Muscle layer of colon (tissue), 2 donors: Measurements from ENCODE around the gene SUV39H2.
"Not testable (repeated sequence)": the region's sequence is repeated elsewhere in the genome, so short reads cannot be mapped to it uniquely, and the experiment has no call there.

Experiments used
- H3K27ac ChIP-seq: one replicate; pipeline ENCODE4 v1.7.0; 2013; ENCODE audit warnings: low read depth, mild to moderate bottlenecking, low read length, moderate library complexity
- H3K27me3 ChIP-seq, 2 donors: one replicate each; pipeline ENCODE4 v1.7.0; 2013; ENCODE audit warnings: low read length in 2 of 2, mild to moderate bottlenecking in 2 of 2; ENCODE audit not compliant: insufficient read depth in 2 of 2, control insufficient read depth in 1 of 2
- H3K36me3 ChIP-seq: one replicate; pipeline ENCODE4 v1.7.0; 2013; ENCODE audit warnings: mild to moderate bottlenecking, low read length; ENCODE audit not compliant: insufficient read depth
- H3K4me1 ChIP-seq: one replicate; pipeline ENCODE4 v1.7.0; 2013; ENCODE audit warnings: mild to moderate bottlenecking, low read length; ENCODE audit not compliant: insufficient read depth
- H3K4me3 ChIP-seq, 2 donors: one replicate each; pipeline ENCODE4 v1.7.0; 2013; ENCODE audit warnings: low read length in 2 of 2, low read depth in 1 of 2, mild to moderate bottlenecking in 1 of 2, moderate library complexity in 1 of 2
- H3K9ac ChIP-seq: one replicate; pipeline ENCODE4 v1.7.0; 2013; ENCODE audit warnings: low read length
- H3K9me3 ChIP-seq: one replicate; pipeline ENCODE4 v1.7.0; 2013; ENCODE audit warnings: mild to moderate bottlenecking, low read length
- donor health status: abdominal sarcoma.
- donor health status: Adenocarcinoma of cecum.

The SUV39H2 gene

GRCh38 chr10:14942147-14942949, 63.7 kb downstream of the SUV39H2 start:
- not testable (repeated sequence) for H3K4me3 ChIP-seq, H3K27me3 ChIP-seq, H3K9ac ChIP-seq, H3K4me1 ChIP-seq, H3K27ac ChIP-seq, H3K9me3 ChIP-seq
- H3K36me3 ChIP-seq = peaks cover 13% of the 10 kb centered on the region

GRCh38 chr10:14942950-14943338, 64.3 kb downstream of the SUV39H2 start:
- H3K27me3 ChIP-seq, H3K9me3 ChIP-seq, H3K4me3 ChIP-seq, H3K9ac ChIP-seq, H3K27ac ChIP-seq, H3K4me1 ChIP-seq: not testable (repeated sequence)
- peaks cover 17% of the 10 kb centered on the region for H3K36me3 ChIP-seq

GRCh38 chr10:14945108-14945507, 66.4 kb downstream of the SUV39H2 start:
- no peaks in the 10 kb centered on the region for H3K9me3 ChIP-seq
- H3K27ac ChIP-seq = no peak overlapping the region
- H3K27me3 ChIP-seq = no peaks in the 10 kb centered on the region
- no peaks in the 10 kb centered on the region for H3K4me1 ChIP-seq
- peaks cover 17% of the 10 kb centered on the region for H3K36me3 ChIP-seq
- H3K9ac ChIP-seq = no peak overlapping the region
- H3K4me3 ChIP-seq = no peak overlapping the region

GRCh38 chr10:14947268-14947667, 68.6 kb downstream of the SUV39H2 start:
- peaks cover 13% of the 10 kb centered on the region for H3K36me3 ChIP-seq

GRCh38 chr10:14949291-14949690, 70.6 kb downstream of the SUV39H2 start:
- H3K27ac ChIP-seq = no peak overlapping the region
- H3K9ac ChIP-seq = no peak overlapping the region
- no peaks in the 10 kb centered on the region for H3K27me3 ChIP-seq
- no peaks in the 10 kb centered on the region for H3K9me3 ChIP-seq
- H3K4me1 ChIP-seq = peaks cover 9% of the 10 kb centered on the region
- peaks cover 13% of the 10 kb centered on the region for H3K36me3 ChIP-seq
- H3K4me3 ChIP-seq = no peak overlapping the region

More at GRCh38 chr10:14947268-14947667, 68.6 kb downstream of the SUV39H2 start:
- Histone ChIP-seq H3K27ac (no peak overlapping the region), H3K4me3 (no peak overlapping the region), H3K4me1 (no peaks in the 10 kb centered on the region), H3K9me3 (no peaks in the 10 kb centered on the region), H3K27me3 (no peaks in the 10 kb centered on the region), H3K9ac (no peak overlapping the region)

GRCh38 chr10:14952851-14953423, 74.3 kb downstream of the SUV39H2 start:
- peak overlapping the region; percentile 93 for H3K27ac ChIP-seq
- peak overlapping the region; percentile 40 for H3K9ac ChIP-seq
- H3K36me3 ChIP-seq = no peaks in the 10 kb centered on the region
- peak overlapping the region; percentile 72 to 99 for H3K4me3 ChIP-seq
- H3K4me1 ChIP-seq = peaks cover 9% of the 10 kb centered on the region
- H3K9me3 ChIP-seq = no peaks in the 10 kb centered on the region
- H3K27me3 ChIP-seq = no peaks in the 10 kb centered on the region

- H3K27me3 ChIP-seq = no peaks in the 10 kb centered on the region
Observed at GRCh38 chr10:14953424-14954000, 74.8 kb downstream of the SUV39H2 start.

More at GRCh38 chr10:14953424-14954000, 74.8 kb downstream of the SUV39H2 start:
- Histone ChIP-seq H3K27ac (peak overlapping the region; percentile 93), H3K4me3 (peak overlapping the region; percentile 72 to 99), H3K4me1 (peaks cover 9% of the 10 kb centered on the region), H3K9ac (peak overlapping the region; percentile 40), H3K36me3 (no peaks in the 10 kb centered on the region), H3K9me3 (no peaks in the 10 kb centered on the region)
